Measurements from ENCODE around the gene SIX6. TPM values are rescaled to one million over a fixed set of nuclear protein-coding genes. Genes with fewer than 3 reads are reported as not detected.

The SIX6 gene
- total and polyA plus RNA-seq, 10 donors: not detected

DNA sequence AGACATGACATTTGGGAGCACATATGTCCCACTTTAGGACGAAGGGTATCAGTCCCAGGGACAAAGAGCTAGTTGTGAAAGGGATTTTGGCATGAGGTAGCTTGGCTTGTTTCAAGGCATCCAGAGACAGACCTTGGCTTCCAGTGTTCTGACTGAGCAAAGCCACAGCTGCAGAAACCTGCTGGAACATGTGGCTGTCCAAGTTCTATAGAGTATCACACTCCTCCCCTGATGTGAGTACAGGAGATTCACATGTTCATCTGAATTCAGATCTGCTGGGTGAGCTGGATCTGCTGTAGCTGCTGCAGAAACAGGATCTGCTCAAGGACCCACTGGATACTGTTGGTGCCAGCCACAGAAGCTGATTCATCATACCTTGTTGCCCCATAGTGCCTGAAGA is 13.0 kb upstream of the SIX6 start:
- Histone ChIP-seq H3K27ac (no peak overlapping the region), H3K27me3 (replicated peaks in 1 of 7) (peaks cover 0 to 80% (median 6%) of the 10 kb centered on the region in 7 donors), H3K4me1 (no peaks in the 10 kb centered on the region), H3K36me3 (no peaks in the 10 kb centered on the region), H3K4me3 (no peak overlapping the region), H3K9me3 (no peaks in the 10 kb centered on the region)
- WGBS, 5 donors: 33 to 74% (median 59%) methylated on average over 1 of the region's 1 CpG
- TF ChIP-seq, protein P1, sequence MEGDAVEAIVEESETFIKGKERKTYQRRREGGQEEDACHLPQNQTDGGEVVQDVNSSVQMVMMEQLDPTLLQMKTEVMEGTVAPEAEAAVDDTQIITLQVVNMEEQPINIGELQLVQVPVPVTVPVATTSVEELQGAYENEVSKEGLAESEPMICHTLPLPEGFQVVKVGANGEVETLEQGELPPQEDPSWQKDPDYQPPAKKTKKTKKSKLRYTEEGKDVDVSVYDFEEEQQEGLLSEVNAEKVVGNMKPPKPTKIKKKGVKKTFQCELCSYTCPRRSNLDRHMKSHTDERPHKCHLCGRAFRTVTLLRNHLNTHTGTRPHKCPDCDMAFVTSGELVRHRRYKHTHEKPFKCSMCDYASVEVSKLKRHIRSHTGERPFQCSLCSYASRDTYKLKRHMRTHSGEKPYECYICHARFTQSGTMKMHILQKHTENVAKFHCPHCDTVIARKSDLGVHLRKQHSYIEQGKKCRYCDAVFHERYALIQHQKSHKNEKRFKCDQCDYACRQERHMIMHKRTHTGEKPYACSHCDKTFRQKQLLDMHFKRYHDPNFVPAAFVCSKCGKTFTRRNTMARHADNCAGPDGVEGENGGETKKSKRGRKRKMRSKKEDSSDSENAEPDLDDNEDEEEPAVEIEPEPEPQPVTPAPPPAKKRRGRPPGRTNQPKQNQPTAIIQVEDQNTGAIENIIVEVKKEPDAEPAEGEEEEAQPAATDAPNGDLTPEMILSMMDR (IDR thresholded peaks at IDR 0.05 in 8 of 11, conservative IDR thresholded peaks at IDR 0.05 in 3 of 11): no peak
- no peak for TF ChIP-seq POLR2AphosphoS5 (IDR thresholded peaks at IDR 0.05)
- TF ChIP-seq POLR2A (IDR thresholded peaks at IDR 0.05): no peak
- DNase-seq: no peak
- intact Hi-C loops (cut with DNase I; ENCODE audit: low total_unique reads): no loop called here

DNA sequence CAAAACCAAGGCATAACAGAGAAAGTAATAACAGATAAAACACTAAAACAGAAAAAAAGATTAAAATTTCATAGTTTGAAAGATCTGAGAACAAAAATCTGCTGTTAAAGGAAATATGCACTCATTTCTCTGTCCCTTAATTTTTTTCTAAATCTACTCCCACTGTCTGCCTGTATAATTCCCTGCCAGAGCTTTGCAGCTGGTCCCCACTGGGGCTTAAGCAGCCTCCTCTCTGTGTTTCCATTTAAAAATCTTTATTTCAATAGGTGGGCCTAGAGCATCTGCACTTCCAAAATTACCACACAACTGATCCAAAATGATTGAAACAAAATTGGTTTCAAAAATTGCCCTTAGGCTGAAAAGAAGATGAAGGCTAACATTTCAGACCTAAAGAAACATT is 6.4 kb upstream of the SIX6 start:
- Histone ChIP-seq H3K4me3 (no peak overlapping the region), H3K9me3 (no peaks in the 10 kb centered on the region), H3K4me1 (peaks cover 0 to 10% (median 3%) of the 10 kb centered on the region in 6 donors), H3K27ac (no peak overlapping the region), H3K27me3 (replicated peaks in 1 of 7) (peaks cover 0 to 96% (median 58%) of the 10 kb centered on the region in 7 donors), H3K36me3 (no peaks in the 10 kb centered on the region)
- DNase-seq: no peak
- intact Hi-C loops (cut with DNase I; ENCODE audit: low total_unique reads): no loop called here
- TF ChIP-seq POLR2A (IDR thresholded peaks at IDR 0.05) (no peak), POLR2AphosphoS5 (IDR thresholded peaks at IDR 0.05) (no peak)
- TF ChIP-seq, protein P1 (IDR thresholded peaks at IDR 0.05 in 8 of 11, conservative IDR thresholded peaks at IDR 0.05 in 3 of 11): no peak

DNA sequence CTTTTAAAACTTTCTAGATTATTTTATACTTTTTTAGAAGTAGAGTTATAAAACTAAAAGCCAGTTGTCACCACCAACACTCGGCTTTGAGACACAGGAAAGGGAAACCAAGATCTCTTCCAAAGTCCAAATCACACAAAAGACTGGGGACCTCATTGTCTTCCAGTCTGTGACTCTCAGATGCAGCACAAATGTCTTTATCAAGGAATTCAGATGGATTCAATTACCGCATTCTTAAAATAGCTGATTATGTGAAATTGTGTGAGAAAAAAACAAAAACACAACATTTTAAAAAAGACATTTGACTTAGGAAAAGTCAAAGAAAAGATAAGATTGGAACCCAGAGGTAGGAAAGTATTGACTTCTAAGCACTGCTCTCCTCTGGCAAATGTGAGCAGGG is 3.5 kb upstream of the SIX6 start:
- TF ChIP-seq, protein P1 (IDR thresholded peaks at IDR 0.05 in 8 of 11, conservative IDR thresholded peaks at IDR 0.05 in 3 of 11): no peak
- no peak for TF ChIP-seq POLR2A (IDR thresholded peaks at IDR 0.05)
- no peak for TF ChIP-seq POLR2AphosphoS5 (IDR thresholded peaks at IDR 0.05)
- Histone ChIP-seq H3K4me3 (no peak overlapping the region), H3K27ac (no peak overlapping the region), H3K4me1 (peaks cover 0 to 32% (median 20%) of the 10 kb centered on the region in 6 donors), H3K9me3 (no peaks in the 10 kb centered on the region), H3K27me3 (replicated peaks in 1 of 7) (peaks cover 7 to 100% (median 85%) of the 10 kb centered on the region in 7 donors), H3K36me3 (no peaks in the 10 kb centered on the region)
- no peak for DNase-seq
- intact Hi-C loops (cut with DNase I; ENCODE audit: low total_unique reads): no loop called here
- WGBS, 5 donors: 11 to 17% (median 12%) methylated on average over 2 of the region's 2 CpGs

DNA sequence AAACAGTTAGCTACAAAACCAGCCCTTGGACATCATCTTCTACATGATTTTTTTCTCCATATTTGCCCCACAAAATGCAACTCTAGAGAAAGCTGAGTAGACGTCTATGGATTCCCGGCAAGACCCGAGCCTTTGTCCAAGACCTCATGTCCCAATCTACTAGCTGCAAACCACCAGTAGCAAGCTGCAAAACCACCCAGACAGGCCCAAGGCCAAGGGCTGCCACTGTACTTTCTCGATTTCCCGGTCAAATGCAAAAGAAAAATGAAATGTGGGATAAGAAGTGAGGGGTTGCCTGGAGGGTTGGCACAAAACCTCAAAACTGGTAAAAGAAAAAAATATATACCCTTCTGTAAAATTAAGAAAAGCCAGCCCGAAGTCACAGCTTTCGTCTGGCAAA is 2.9 kb upstream of the SIX6 start:
- no peaks in the 10 kb centered on the region for H3K9me3 ChIP-seq
- no peak overlapping the region for H3K27ac ChIP-seq
- TF ChIP-seq POLR2A (IDR thresholded peaks at IDR 0.05): no peak
- TF ChIP-seq, protein P1 (IDR thresholded peaks at IDR 0.05 in 8 of 11, conservative IDR thresholded peaks at IDR 0.05 in 3 of 11): no peak
- H3K4me1 ChIP-seq: peaks cover 0 to 38% (median 25%) of the 10 kb centered on the region in 6 donors
- H3K36me3 ChIP-seq: no peaks in the 10 kb centered on the region
- 3 to 11% (median 5%) methylated on average over 7 of the region's 7 CpGs for WGBS, 5 donors
- intact Hi-C loops (cut with DNase I; ENCODE audit: low total_unique reads): no loop called here
- DNase-seq: no peak
- no peak overlapping the region for H3K4me3 ChIP-seq
- peaks cover 7 to 100% (median 85%) of the 10 kb centered on the region in 7 donors for H3K27me3 ChIP-seq (replicated peaks in 1 of 7)
